ENCODE data around the gene NLRP11. TPM values are rescaled to one million over a fixed set of nuclear protein-coding genes. Genes with fewer than 3 reads are reported as not detected.

NLRP11 gene
- total and polyA plus RNA-seq, 9 of the 15 experiments (the other 6 are each of a cell fraction or from before 2014, with no cell fraction given): 0.07 to 0.29 (median 0.12) TPM; not detected in 1

GRCh38 chr19:55838251-55838650 lies 6.5 kb upstream of the NLRP11 start (continued):
- no peak for TF ChIP-seq ZBTB40 (IDR thresholded peaks at IDR 0.05)
- no peak for TF ChIP-seq ZBTB40 (CRISPR knock-in tag; IDR thresholded peaks at IDR 0.05)
- no peak for TF ChIP-seq NCOA1 (IDR thresholded peaks at IDR 0.05; ENCODE audit: low read depth)
- TF ChIP-seq DDX20 (tag; IDR thresholded peaks at IDR 0.05; ENCODE audit: low read depth): no peak
- no peak for TF ChIP-seq ZNF551 (CRISPR knock-in tag; IDR thresholded peaks at IDR 0.05)
- TF ChIP-seq ZNF280A (IDR thresholded peaks at IDR 0.05; ENCODE audit: low read depth, partially characterized antibody): no peak
